NCI-H2196 treated with DMSO at 0.1 percent for 48 hours (cell line): ENCODE results near the gene PODXL2.
A peak's percentile ranks its signal among the peaks of the same experiment; 100 is the strongest.
"Not testable (repeated sequence)": the region's sequence is repeated elsewhere in the genome, so short reads cannot be mapped to it uniquely, and the experiment has no call there.

ENCODE experiments used
- DNase-seq: peaks from one replicate; lab custom pipeline; 2025; ENCODE audit not compliant: unreplicated experiment; lab: John Stamatoyannopoulos, UW

PODXL2 gene

GRCh38 chr3:127654374-127654773, 25.4 kb downstream of the PODXL2 start:
- DNase-seq = no peak

DNA sequence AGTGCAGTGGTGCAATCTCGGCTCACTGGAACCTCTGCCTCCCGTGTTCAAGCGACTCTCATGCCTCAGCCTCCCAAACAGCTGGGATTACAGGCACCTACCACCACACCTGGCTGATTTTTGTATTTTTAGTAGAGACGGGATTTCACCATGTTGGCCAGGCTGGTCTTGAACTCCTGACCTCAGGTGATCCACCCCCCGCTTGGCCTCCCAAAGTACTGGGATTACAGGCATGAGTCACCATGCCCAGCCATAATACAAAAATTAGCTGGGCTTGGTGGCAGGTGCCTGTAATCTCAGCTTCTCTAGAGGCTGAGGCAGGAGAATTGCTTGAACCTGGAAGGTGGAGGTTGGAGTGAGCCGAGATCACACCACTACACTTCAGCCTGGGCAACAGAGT, 26.0 kb downstream of the PODXL2 start:
- DNase-seq = not testable (repeated sequence)

GRCh38 chr3:127655641-127656040, 26.7 kb downstream of the PODXL2 start:
- no peak for DNase-seq

DNA sequence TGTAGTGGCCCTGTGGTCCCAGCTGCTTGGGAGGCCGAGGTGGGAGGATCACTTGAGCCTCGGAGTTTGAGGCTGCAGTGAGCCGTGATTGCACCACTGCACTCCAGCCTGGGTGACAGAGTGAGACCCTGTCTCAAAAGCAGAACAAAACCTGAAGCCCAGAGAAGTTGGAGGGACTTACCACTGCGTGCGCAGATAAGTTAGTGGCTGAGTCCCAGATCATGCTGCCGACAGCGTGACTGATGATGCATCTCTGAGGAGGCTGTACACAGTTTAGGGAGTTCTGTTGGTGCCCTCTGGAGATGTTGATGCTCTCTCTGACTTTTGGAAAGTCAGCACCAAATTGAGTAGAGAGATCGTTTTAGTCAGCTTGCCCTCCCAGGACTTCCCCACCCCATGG, 27.9 kb downstream of the PODXL2 start:
- no peak for DNase-seq

GRCh38 chr3:127658234-127658633, 29.2 kb downstream of the PODXL2 start:
- no peak for DNase-seq

DNA sequence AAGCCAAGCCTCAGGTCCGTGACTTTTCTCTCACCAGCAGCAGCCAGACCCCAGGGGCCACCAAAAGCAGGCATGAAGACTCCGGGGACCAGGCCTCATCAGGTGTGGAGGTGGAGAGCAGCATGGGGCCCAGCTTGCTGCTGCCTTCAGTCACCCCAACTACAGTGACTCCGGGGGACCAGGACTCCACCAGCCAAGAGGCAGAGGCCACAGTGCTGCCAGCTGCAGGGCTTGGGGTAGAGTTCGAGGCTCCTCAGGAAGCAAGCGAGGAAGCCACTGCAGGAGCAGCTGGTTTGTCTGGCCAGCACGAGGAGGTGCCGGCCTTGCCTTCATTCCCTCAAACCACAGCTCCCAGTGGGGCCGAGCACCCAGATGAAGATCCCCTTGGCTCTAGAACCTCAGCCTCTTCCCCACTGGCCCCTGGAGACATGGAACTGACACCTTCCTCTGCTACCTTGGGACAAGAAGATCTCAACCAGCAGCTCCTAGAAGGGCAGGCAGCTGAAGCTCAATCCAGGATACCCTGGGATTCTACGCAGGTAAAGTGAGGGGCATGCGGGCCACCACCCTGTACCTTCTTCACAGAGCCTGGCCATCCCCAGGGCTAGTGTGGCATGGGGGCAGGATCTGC, 31.8 kb downstream of the PODXL2 start:
- DNase-seq = no peak

DNA sequence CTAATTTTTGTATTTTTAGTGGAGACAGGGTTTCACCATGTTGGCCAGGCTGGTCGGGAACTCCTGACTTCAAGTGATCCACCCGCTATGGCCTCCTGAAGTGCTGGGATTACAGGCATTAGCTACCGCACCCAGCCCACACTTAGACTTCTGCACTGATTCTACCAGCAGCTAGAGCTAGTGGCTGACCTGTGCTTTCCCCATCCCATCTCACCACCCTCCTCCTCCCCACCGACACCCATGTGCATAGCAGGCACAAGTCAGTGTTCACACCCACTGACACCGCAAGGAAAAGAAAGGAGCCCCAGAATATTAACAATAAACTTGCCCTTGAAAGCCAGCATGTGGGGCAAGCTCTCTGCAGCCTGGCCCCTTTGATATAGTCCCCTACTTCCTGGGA, 32.6 kb downstream of the PODXL2 start:
- no peak for DNase-seq

- no peak for DNase-seq
Measured at GRCh38 chr3:127662001-127662469, 33.0 kb downstream of the PODXL2 start.

- no peak for DNase-seq
Measured at GRCh38 chr3:127663151-127663550, 34.2 kb downstream of the PODXL2 start.

- DNase-seq = no peak
Measured at GRCh38 chr3:127665165-127665564, 36.2 kb downstream of the PODXL2 start.

- DNase-seq = no peak
Measured at GRCh38 chr3:127665586-127665985, 36.6 kb downstream of the PODXL2 start.

DNA sequence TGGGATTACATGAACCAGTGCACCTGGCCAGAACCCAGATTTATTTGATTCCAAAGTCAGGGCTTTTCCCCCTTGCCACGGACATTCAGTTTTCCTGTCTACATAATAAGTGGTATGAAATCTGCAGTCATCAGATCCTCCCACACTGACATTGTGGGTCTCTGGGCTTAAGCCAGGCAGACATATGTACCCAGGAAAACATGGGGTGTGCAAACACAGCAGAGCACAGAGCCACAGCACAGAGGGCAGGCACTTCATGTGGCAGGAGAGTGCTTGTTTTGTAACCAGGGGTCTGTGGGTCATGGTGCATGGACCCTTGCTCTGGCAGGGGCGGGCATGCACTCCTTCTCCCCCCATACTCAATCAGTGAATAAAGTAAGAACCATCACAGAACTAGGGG, 37.7 kb downstream of the PODXL2 start:
- no peak for DNase-seq

- no peak for DNase-seq
Measured at GRCh38 chr3:127667119-127667681, 38.2 kb downstream of the PODXL2 start.

- no peak for DNase-seq
Measured at GRCh38 chr3:127668906-127669305, 39.9 kb downstream of the PODXL2 start.

GRCh38 chr3:127669541-127670228, 40.7 kb downstream of the PODXL2 start:
- DNase-seq = no peak

DNA sequence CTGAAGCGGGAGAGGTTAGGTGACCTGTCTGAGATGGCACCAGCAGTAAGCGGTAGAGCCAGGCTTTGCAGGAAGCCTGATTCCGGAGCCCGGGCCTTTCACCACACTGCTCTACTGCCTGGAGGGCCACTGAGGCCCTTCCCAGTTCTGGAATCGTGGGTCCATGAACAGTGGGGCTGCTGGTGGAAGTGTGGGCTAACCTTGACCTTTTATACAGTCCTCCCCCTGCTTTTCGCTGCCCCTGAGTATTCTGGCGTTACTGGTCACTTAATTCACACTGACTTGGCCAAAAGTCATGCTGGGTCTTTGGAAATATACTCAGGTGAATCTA, 41.2 kb downstream of the PODXL2 start:
- DNase-seq = no peak

DNA sequence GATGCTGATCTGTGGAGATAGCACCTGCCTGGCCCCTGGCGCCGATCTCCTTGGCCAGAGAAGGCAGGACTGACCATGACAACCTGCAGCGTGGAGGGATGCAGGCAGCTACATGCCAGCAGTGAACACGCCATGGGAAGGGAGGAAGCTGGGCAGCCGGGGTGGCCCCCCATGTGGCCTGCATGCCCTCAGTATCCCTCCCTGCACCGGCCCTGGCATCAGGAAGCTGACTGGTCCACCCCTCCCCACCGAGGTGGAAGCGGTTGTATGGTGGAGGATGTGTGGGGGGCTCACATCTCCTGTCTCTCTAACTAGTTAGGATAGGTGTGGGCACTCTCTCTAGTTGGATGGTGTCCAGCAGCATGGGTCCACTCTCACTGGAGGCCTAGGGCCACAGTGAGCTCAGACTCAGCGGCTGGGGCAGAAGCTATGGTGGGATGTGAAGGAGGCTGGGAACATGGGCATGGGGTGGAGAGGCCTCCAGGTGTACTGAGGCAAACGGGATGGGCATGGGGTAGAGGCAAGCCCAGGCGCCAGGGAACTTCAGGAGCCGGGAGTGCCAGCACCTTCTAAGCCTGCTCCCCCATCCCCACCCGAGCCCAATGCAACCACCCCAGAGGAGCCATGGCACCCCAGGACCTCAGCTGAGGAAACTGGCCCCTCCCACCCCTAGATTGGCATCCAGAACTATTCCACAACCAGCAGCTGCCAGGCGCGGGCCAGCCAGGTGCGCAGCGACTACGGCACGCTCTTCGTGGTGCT, 42.0 kb downstream of the PODXL2 start:
- no peak for DNase-seq

GRCh38 chr3:127671523-127672428, 42.8 kb downstream of the PODXL2 start:
- no peak for DNase-seq

GRCh38 chr3:127672429-127673190, 43.6 kb downstream of the PODXL2 start, which contains the start of gene ABTB1:
Gene ABTB1, plus strand, starts transcription at chr3:127672952. Its CDS starts 74 bp downstream, at chr3:127673026.
- DNase-seq = peak; percentile 86
